ENCODE measurements around the gene TBC1D1.

TBC1D1 gene

GRCh38 chr4:38138363-38138762, 247.5 kb downstream of the TBC1D1 start:
- no peak overlapping the region for H3K4me2 ChIP-seq (ENCODE audit: insufficient read depth, low read length, poor library complexity, severe bottlenecking)
- H3K14ac ChIP-seq (ENCODE audit: low read length) = no peak overlapping the region
- H3K27ac ChIP-seq (replicated peaks; ENCODE audit: low read length) = no peak overlapping the region
- peaks cover 14 to 64% of the 10 kb centered on the region in 2 donors for H3K36me3 ChIP-seq (replicated peaks in 1 of 2; ENCODE audit: control insufficient read depth in 2 of 2, insufficient read depth in 2 of 2, low read length in 2 of 2)
- no peak overlapping the region for H2AK5ac ChIP-seq (ENCODE audit: low read depth, low read length)
- no peak overlapping the region for H2AFZ ChIP-seq (ENCODE audit: low read length)
- no peak overlapping the region for H2BK15ac ChIP-seq (ENCODE audit: low read length)
- H2BK5ac ChIP-seq (ENCODE audit: low read length) = no peak overlapping the region
- H2BK120ac ChIP-seq (ENCODE audit: low read depth, low read length) = no peak overlapping the region
- no CpG with 5 or more reads among the region's 4 CpGs for WGBS, 2 donors (ENCODE audit: extremely low coverage in 2 of 2, insufficient read length in 2 of 2, insufficient replicate concordance in 1 of 2)
- no peak overlapping the region for H3K4me3 ChIP-seq (ENCODE audit: low read length in 2 of 2)
- peaks cover 2% of the 10 kb centered on the region for H3K79me1 ChIP-seq (ENCODE audit: low read depth, low read length)
- H2BK12ac ChIP-seq (ENCODE audit: low read length) = no peak overlapping the region
- no peak for DNase-seq (ENCODE audit: low spot score)
- no peak overlapping the region for H3K4ac ChIP-seq (ENCODE audit: low read length)
- no peak overlapping the region for H3K23ac ChIP-seq (ENCODE audit: low read depth, low read length, poor library complexity)
- H3K18ac ChIP-seq (ENCODE audit: low read length) = no peak overlapping the region
- no peaks in the 10 kb centered on the region for H3K4me1 ChIP-seq (ENCODE audit: control insufficient read depth in 2 of 2, insufficient read depth in 1 of 2, low read depth in 1 of 2, low read length in 2 of 2)
- peaks cover 0 to 5% of the 10 kb centered on the region in 2 donors for H3K9me3 ChIP-seq (replicated peaks in 1 of 2; ENCODE audit: control insufficient read depth in 2 of 2, insufficient read depth in 1 of 2, low read depth in 1 of 2, low read length in 2 of 2)
- H3K27me3 ChIP-seq (ENCODE audit: control insufficient read depth in 3 of 3, insufficient read depth in 3 of 3, low read depth in 1 of 3, low read length in 3 of 3) = peaks cover 0 to 2% (median 0%) of the 10 kb centered on the region in 3 experiments
- no peak overlapping the region for H4K8ac ChIP-seq (ENCODE audit: low read depth, low read length)
- peak overlapping the region; percentile 24 for H3K9ac ChIP-seq (ENCODE audit: low read depth, low read length, poor library complexity)
- no peak overlapping the region for H4K91ac ChIP-seq (ENCODE audit: low read depth, low read length, poor library complexity)

GRCh38 chr4:38139187-38139586, 248.3 kb downstream of the TBC1D1 start:
- Histone ChIP-seq H3K4me2 (ENCODE audit: insufficient read depth, low read length, poor library complexity, severe bottlenecking) (no peak overlapping the region), H3K14ac (ENCODE audit: low read length) (no peak overlapping the region), H3K9me3 (replicated peaks in 1 of 2; ENCODE audit: control insufficient read depth in 2 of 2, insufficient read depth in 1 of 2, low read depth in 1 of 2, low read length in 2 of 2) (peaks cover 0 to 8% of the 10 kb centered on the region in 2 donors), H3K27me3 (ENCODE audit: control insufficient read depth in 3 of 3, insufficient read depth in 3 of 3, low read depth in 1 of 3, low read length in 3 of 3) (peaks cover 0 to 2% (median 0%) of the 10 kb centered on the region in 3 experiments), H3K4ac (ENCODE audit: low read length) (no peak overlapping the region), H3K4me3 (ENCODE audit: low read length in 2 of 2) (no peak overlapping the region), H3K18ac (ENCODE audit: low read length) (no peak overlapping the region), H2BK5ac (ENCODE audit: low read length) (no peak overlapping the region), H3K27ac (replicated peaks; ENCODE audit: low read length) (no peak overlapping the region), H3K79me1 (ENCODE audit: low read depth, low read length) (peaks cover 2% of the 10 kb centered on the region), H4K8ac (ENCODE audit: low read depth, low read length) (no peak overlapping the region), H3K23ac (ENCODE audit: low read depth, low read length, poor library complexity) (no peak overlapping the region), H2BK120ac (ENCODE audit: low read depth, low read length) (no peak overlapping the region), H2AK5ac (ENCODE audit: low read depth, low read length) (no peak overlapping the region), H2BK15ac (ENCODE audit: low read length) (no peak overlapping the region), H2BK12ac (ENCODE audit: low read length) (no peak overlapping the region), H3K4me1 (ENCODE audit: control insufficient read depth in 2 of 2, insufficient read depth in 1 of 2, low read depth in 1 of 2, low read length in 2 of 2) (peaks cover 1 to 2% of the 10 kb centered on the region in 2 donors), H4K91ac (ENCODE audit: low read depth, low read length, poor library complexity) (no peak overlapping the region), H2AFZ (ENCODE audit: low read length) (no peak overlapping the region), H3K36me3 (replicated peaks in 1 of 2; ENCODE audit: control insufficient read depth in 2 of 2, insufficient read depth in 2 of 2, low read length in 2 of 2) (peaks cover 14 to 56% of the 10 kb centered on the region in 2 donors), H3K9ac (ENCODE audit: low read depth, low read length, poor library complexity) (no peak overlapping the region)
- WGBS, 2 donors (ENCODE audit: extremely low coverage in 2 of 2, insufficient read length in 2 of 2, insufficient replicate concordance in 1 of 2) = no CpG with 5 or more reads among the region's 4 CpGs
- no peak for DNase-seq (ENCODE audit: low spot score)

GRCh38 chr4:38140643-38141203, 249.8 kb downstream of the TBC1D1 start:
- Histone ChIP-seq H2AK5ac (ENCODE audit: low read depth, low read length) (no peak overlapping the region), H3K4me2 (ENCODE audit: insufficient read depth, low read length, poor library complexity, severe bottlenecking) (no peak overlapping the region), H4K8ac (ENCODE audit: low read depth, low read length) (no peak overlapping the region), H3K14ac (ENCODE audit: low read length) (no peak overlapping the region), H2BK15ac (ENCODE audit: low read length) (no peak overlapping the region), H3K9ac (ENCODE audit: low read depth, low read length, poor library complexity) (no peak overlapping the region), H2AFZ (ENCODE audit: low read length) (no peak overlapping the region), H2BK5ac (ENCODE audit: low read length) (no peak overlapping the region), H3K23ac (ENCODE audit: low read depth, low read length, poor library complexity) (no peak overlapping the region), H4K91ac (ENCODE audit: low read depth, low read length, poor library complexity) (no peak overlapping the region), H3K79me1 (ENCODE audit: low read depth, low read length) (peaks cover 2% of the 10 kb centered on the region), H2BK12ac (ENCODE audit: low read length) (no peak overlapping the region), H3K4ac (ENCODE audit: low read length) (no peak overlapping the region), H3K18ac (ENCODE audit: low read length) (no peak overlapping the region), H3K27me3 (ENCODE audit: control insufficient read depth in 3 of 3, insufficient read depth in 3 of 3, low read depth in 1 of 3, low read length in 3 of 3) (peaks cover 0 to 2% (median 0%) of the 10 kb centered on the region in 3 experiments), H3K27ac (replicated peaks; ENCODE audit: low read length) (no peak overlapping the region), H3K4me3 (ENCODE audit: low read length in 2 of 2) (no peak overlapping the region), H2BK120ac (ENCODE audit: low read depth, low read length) (no peak overlapping the region), H3K4me1 (ENCODE audit: control insufficient read depth in 2 of 2, insufficient read depth in 1 of 2, low read depth in 1 of 2, low read length in 2 of 2) (peaks cover 1 to 2% of the 10 kb centered on the region in 2 donors), H3K9me3 (replicated peaks in 1 of 2; ENCODE audit: control insufficient read depth in 2 of 2, insufficient read depth in 1 of 2, low read depth in 1 of 2, low read length in 2 of 2) (peaks cover 0 to 8% of the 10 kb centered on the region in 2 donors), H3K36me3 (replicated peaks in 1 of 2; ENCODE audit: control insufficient read depth in 2 of 2, insufficient read depth in 2 of 2, low read length in 2 of 2) (peaks cover 13 to 42% of the 10 kb centered on the region in 2 donors)
- no peak for DNase-seq (ENCODE audit: low spot score)
- no CpG with 5 or more reads among the region's 1 CpG for WGBS, 2 donors (ENCODE audit: extremely low coverage in 2 of 2, insufficient read length in 2 of 2, insufficient replicate concordance in 1 of 2)

GRCh38 chr4:38141808-38142500, 251.1 kb downstream of the TBC1D1 start:
- no peak overlapping the region for H3K4me2 ChIP-seq (ENCODE audit: insufficient read depth, low read length, poor library complexity, severe bottlenecking)
- H3K23ac ChIP-seq (ENCODE audit: low read depth, low read length, poor library complexity) = no peak overlapping the region
- no peak overlapping the region for H3K4me3 ChIP-seq (ENCODE audit: low read length in 2 of 2)
- H2BK12ac ChIP-seq (ENCODE audit: low read length) = no peak overlapping the region
- no peak overlapping the region for H3K4ac ChIP-seq (ENCODE audit: low read length)
- DNase-seq (ENCODE audit: low spot score) = no peak
- H3K9ac ChIP-seq (ENCODE audit: low read depth, low read length, poor library complexity) = no peak overlapping the region
- H3K36me3 ChIP-seq (replicated peaks in 1 of 2; ENCODE audit: control insufficient read depth in 2 of 2, insufficient read depth in 2 of 2, low read length in 2 of 2) = peaks cover 13 to 34% of the 10 kb centered on the region in 2 donors
- no peak overlapping the region for H2BK5ac ChIP-seq (ENCODE audit: low read length)
- H3K27me3 ChIP-seq (ENCODE audit: control insufficient read depth in 3 of 3, insufficient read depth in 3 of 3, low read depth in 1 of 3, low read length in 3 of 3) = peaks cover 0 to 2% (median 0%) of the 10 kb centered on the region in 3 experiments
- H3K79me1 ChIP-seq (ENCODE audit: low read depth, low read length) = peaks cover 2% of the 10 kb centered on the region
- no peak overlapping the region for H3K27ac ChIP-seq (replicated peaks; ENCODE audit: low read length)
- H2AK5ac ChIP-seq (ENCODE audit: low read depth, low read length) = no peak overlapping the region
- no peak overlapping the region for H2BK15ac ChIP-seq (ENCODE audit: low read length)
- no peak overlapping the region for H2AFZ ChIP-seq (ENCODE audit: low read length)
- H3K9me3 ChIP-seq (replicated peaks in 1 of 2; ENCODE audit: control insufficient read depth in 2 of 2, insufficient read depth in 1 of 2, low read depth in 1 of 2, low read length in 2 of 2) = peaks cover 0 to 8% of the 10 kb centered on the region in 2 donors
- no peak overlapping the region for H4K8ac ChIP-seq (ENCODE audit: low read depth, low read length)
- H4K91ac ChIP-seq (ENCODE audit: low read depth, low read length, poor library complexity) = peak overlapping the region; percentile 38
- H2BK120ac ChIP-seq (ENCODE audit: low read depth, low read length) = no peak overlapping the region
- WGBS, 2 donors (ENCODE audit: extremely low coverage in 2 of 2, insufficient read length in 2 of 2, insufficient replicate concordance in 1 of 2) = no CpG with 5 or more reads among the region's 8 CpGs
- H3K18ac ChIP-seq (ENCODE audit: low read length) = peak overlapping the region; percentile 44
- peaks cover 1 to 2% of the 10 kb centered on the region in 2 donors for H3K4me1 ChIP-seq (ENCODE audit: control insufficient read depth in 2 of 2, insufficient read depth in 1 of 2, low read depth in 1 of 2, low read length in 2 of 2)
- no peak overlapping the region for H3K14ac ChIP-seq (ENCODE audit: low read length)

All from neuronal stem cell (in vitro differentiated cells).